GM18873 (cell line): Measurements from ENCODE around the gene TMEM61.
"Not testable (repeated sequence)": the region's sequence is repeated elsewhere in the genome, so short reads cannot be mapped to it uniquely, and the experiment has no call there.

Experiments
- ATAC-seq: cut with Tn5 transposase; IDR thresholded peaks from one replicate; pipeline ENCODE4 v1.9.1; 2021; ENCODE audit warnings: mild to moderate bottlenecking, moderate library complexity, moderate number of reproducible peaks; ENCODE audit not compliant: unreplicated experiment, low FRiP score

The TMEM61 gene

DNA sequence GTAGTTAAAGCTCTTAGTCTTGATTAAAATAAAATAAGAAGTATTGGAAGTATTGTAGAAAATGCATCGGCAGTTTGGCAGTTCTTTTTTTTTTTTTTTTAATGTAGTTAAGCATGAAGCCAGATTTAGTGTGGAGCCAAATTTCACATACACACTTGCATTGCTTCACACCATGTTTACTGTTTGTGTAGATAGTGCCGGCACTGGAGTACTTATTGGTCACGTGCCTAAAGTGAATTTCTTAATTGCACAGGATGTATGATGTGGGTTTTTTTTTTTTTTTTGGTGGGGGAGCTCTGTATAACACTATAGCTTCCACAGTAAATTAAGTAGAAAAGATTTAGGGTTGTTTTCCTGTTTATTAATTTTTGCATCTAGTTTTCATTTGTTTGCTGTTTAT is 21.2 kb upstream of the TMEM61 start:
- ATAC-seq = no peak

DNA sequence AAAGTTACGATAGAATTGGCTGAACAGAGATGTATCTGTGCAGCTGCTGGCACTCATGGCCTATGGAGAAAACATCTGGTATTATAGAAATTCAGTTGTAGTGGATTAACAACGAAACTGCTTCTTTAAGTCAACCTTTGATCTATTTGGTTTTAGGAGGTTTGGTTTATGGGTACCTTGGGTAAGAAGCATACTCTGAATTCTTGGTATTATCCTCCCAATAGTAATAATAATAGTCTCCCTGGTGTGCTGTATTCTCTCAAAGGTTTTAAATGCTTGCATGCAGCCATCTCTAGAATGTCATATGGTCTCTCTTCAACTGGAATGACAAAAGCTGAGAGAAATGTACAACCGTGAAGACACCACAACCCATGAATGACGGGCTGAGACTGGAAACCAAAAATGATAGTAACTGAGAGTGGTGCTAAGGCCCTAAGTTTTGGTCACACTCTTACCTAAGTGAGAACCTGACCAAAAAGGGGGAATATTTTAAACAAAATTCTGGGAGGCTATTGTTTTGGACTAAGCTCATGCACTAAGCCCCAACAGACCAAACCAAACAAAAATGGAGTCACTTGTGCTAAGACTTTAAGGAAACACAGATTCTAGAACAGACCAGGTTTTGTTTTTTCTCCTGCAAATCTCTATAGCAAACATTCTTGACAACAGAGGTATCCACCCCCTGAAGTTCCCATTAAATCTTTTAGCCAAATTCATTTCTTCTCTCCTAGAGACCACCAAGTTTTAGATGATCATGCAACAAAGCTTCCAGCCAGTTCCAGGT is 17.6 kb upstream of the TMEM61 start:
- ATAC-seq = no peak

DNA sequence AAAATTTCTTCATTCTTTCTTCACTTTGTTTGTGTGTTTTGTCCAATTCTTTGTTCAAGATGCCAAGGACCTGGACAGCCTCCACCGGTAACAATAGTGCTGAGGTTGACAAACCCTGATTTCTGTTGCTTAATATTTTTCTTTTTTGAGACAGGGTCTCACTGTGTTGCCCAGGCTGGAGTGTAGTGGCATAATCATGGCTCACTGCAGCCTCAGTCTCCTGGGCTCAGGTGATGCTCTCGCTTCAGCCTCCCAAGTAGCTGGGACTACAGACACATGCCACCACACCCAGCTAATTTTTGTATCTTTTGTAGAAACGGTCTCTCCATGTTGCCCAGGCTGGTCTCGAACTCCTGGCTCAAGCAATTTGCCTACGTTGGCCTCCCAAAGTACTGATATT is 16.6 kb upstream of the TMEM61 start:
- ATAC-seq = not testable (repeated sequence)

DNA sequence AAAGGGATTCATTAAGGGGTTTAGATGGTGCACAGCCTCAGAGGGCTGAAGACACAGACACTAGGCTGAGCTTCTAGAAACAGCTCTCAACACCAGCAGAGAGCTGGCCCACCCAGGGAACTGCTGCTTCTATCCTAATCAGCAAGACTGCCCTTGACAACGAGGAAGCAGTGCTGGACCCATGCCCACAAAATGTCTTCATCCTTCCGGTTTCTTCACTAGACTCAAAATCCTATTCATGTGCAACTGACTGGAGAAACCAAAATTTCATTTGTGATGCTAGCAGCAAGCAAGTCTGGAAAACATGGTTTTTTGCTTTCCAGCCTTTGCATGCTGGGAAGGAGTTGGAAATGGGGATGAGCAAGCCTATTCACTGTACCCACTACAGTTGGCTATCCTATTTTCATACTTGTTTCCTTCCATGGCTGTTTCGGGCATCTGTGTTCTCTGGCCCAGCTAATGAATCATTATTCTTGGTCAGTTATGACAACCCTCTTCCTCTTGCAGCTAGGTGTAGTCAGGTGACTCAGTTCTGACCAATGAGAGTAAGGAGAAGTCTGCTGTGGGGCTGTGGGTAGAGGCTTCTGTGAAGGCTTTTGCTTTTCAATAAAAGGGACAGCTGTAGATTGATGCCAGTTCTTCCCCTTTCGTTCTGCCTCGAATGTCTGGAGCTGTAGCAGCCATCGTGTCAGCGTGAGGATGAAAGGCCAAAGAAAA is 14.6 kb upstream of the TMEM61 start:
- no peak for ATAC-seq

DNA sequence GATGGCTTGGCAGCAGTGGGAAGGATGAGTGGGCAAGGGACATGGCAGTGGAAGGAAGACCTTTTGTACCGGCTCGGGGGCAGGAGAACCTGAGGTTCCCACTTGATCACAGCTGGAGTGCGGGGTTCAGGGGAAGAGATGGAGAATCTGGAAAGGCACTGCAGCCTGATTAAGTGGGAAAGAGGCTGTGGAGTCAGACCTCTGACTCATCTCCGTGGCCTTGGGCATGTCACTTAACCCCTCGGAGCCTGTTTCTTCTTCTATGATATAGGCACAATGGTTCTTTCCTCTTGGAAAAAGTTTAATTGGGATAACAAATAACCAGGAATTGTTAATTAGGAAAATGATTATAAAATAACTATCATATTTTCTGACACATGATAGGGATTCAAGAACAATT is 13.1 kb upstream of the TMEM61 start:
- ATAC-seq = no peak

DNA sequence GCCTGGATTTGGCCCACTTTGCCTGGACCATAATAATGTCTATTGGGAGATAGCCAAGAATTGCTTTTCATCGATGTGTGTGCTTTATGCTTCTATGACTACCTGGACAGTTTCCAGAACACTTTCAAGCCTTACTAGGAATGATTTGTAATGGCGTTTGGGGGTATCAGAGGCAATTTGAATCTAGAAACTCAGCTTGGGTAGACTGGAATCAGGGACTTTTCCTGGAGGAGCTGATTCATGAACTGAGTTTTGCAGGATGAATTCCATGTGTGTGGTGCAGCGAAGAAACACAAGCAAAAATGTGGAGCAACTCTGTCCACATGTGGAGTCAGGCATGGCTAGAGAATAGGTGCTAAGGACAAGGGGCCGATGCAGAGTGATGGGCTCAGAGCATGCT is 11.9 kb upstream of the TMEM61 start:
- ATAC-seq = no peak

DNA sequence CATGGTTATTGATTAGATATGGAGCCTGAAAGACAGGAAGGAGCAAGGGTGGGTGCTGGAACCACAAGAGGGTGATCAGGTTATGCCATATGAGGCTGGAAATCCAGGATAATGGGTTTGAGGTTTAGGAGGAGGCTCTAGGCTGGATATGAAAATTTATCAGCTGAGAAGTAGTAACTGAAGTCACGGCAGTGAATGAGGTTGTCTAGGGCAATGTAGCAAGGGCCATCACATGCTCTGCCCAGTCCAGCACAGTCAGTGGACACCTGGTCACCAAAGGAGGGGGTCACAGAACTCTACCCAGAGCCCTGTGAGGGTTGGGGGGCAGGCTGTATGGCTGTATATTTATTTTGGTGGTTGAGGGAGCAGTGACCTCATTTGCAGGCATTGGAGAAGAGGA is 10.5 kb upstream of the TMEM61 start:
- no peak for ATAC-seq

DNA sequence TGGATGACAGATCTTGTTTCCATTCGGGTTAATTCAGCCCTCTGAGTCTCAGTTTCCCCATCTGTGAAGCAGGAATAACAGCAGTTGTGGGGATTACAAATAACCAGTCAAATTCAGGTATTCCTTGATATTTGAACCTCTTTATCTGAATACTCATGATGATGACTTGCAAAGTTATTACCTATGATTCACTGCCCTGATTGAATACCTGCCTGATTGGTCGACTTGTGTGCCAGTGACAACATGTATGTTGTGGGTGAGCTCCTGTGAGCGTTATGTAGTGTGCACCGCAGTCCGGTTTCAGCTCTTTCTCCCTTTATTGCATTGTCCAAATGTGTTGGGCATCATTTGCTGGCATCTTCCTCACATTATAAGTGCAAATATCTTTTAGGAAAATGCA is 9.5 kb upstream of the TMEM61 start:
- ATAC-seq = no peak

DNA sequence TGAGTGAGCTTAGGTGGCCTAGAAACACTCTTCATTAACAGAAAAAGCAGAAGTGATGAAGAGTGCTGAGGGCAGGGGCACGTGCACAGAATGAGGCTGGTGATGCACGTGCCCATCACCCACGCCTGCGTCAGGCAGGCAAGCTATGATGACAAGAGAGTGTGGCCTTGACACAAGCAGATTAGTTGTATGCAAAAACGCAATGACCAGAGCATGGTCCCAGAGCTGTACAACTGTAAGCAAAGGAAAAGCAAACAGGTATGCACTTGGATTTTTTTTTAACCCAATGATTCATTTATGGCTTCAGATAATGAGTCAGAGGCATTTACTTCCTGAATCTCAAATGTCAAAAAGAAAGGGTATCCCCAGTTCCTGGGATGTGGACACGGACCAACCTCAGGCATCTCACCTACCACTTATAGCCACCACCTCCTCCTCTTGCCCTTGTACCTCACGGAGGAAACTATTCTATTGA is 9.1 kb upstream of the TMEM61 start:
- ATAC-seq = peak; percentile 70

DNA sequence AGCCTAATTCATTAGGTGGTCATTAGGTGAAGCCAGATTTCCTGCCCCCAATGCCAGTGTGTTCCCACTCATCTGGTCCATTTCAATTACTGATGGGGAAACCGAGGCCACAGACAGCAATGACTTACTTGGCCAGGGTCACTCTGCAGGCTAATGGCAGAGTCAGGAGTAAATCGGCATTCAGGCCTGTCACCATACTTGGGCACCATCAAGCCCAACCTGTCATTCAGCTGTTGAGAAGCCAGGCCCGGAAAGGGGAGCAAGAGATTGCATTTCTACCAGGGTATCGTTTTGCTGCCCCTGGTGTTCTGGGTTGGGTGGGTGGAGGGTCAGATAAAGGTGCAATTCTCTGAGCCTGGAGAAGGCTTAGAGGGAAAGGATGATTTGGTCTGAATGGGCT is 8.0 kb upstream of the TMEM61 start:
- no peak for ATAC-seq

DNA sequence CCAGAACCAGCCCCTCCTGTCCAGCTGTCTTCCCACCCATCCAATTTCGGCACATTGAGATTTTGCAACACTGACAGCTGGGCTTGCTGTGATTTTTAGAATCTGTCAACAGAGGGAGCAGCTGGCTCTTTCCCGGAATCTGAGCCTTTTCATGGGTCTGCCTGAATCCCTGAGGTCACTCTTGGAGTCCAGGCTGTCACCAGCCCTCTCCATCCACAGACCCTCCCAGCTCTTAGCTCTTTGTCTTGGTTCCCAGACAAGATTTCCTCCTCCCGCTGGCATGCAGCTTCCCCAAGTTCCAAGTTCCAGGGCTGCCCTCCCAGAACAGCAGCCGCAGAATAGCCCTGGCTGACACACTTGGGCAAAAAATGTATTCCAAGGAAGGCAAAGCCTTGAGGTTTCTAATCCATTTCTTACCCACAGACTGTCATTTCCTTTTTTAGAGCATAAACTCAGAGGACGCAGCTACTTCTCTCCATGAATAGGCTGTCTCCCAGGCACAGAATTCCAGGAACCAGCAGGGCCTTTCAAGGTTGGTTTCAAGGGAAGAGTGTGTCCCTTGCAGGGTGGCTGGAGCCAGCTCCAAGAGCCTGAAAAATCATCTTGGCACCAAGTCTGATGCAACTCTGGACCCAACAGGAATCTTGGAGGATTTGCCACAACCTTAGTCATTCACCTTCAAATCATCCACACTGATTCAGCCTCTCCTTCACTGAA is 7.1 kb upstream of the TMEM61 start:
- ATAC-seq = no peak

DNA sequence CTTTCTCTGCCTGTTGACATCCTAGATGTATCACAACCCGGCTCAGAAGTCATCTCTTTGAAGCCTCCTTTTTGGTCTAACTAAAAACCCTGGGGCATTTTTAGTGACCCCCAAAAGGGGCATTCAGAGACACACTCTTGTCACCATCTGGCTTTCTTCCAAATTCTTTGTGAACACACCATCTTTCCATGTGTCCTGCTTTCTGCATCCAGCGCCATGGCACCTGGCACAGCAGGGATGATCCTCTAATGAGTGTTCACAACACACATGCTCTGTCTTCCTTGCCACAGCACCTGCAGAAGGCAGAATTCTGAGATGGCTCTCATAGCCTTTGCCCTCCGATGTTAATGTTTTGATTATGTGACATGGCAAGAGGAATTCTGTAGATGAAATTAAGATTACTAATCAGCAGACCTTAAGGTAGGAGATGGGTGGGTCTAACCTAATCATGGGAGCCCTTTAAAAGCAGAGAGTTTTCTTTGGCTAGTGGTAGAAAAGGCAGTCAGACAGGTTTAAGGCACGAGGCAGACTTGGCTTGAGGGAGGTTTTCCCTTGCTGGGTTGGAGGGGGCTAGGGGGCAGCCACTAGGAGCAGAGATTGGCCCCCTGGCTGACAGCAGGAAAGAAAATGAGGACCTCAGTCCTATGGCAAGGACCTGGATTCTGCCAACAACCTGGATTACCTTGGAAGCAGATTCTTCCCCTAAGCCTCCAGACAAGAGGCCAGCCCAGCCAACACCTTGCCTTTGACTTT is 4.9 kb upstream of the TMEM61 start:
- no peak for ATAC-seq

DNA sequence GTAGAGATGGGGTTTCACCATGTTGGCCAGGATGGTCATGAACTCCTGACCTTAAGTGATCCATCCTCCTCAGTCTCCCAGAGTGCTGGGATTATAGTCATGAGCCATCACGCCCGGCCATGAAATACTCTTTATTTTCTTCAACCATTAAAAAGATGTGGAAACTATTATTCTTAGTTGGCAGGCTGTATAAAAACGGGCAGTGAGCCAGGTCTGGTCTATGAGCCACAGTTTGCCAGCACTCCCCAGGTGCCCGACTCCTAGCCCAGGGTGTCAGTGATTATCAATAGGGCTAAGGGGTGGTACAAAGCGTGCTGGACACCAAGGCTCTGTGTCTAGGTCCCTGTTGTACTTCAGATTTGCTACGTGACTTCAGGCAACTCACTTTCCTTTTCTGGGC is 3.7 kb upstream of the TMEM61 start:
- no peak for ATAC-seq

DNA sequence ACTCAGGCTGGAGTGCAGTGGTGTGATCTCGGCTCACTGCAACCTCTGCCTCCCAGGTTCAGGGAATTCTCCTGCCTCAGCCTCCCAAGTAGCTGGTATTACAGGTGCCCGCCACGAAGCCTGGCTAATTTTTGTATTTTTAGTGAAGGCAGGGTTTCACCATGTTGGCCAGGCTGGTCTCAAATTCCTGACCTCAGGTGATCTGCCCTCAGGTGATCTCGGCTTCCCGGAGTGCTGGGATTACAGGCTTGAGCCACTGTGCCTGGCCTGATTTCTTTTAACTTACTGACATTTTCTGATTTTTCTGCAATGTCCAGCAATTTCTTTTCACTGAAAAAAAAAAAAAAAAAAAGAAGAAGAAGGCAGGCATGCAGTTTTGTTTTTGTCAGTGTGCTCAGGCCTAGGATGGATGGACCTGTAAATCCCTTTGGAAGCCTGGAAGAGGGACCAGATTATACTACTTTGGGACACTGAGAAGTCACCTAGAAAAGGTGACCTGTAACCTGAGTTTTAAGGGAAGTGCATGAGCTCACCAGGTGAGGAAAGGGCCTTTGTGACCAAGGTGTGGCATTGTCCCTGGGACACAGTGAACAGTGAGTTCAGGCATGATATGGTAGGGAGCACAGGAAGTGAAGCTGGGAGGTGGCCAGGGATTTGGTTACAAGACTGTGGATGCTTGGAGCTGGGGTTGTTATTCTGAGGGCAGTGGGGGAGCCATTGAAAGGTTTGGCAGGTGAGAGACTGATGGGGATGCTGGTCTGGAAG is 2.7 kb upstream of the TMEM61 start:
- ATAC-seq = no peak

DNA sequence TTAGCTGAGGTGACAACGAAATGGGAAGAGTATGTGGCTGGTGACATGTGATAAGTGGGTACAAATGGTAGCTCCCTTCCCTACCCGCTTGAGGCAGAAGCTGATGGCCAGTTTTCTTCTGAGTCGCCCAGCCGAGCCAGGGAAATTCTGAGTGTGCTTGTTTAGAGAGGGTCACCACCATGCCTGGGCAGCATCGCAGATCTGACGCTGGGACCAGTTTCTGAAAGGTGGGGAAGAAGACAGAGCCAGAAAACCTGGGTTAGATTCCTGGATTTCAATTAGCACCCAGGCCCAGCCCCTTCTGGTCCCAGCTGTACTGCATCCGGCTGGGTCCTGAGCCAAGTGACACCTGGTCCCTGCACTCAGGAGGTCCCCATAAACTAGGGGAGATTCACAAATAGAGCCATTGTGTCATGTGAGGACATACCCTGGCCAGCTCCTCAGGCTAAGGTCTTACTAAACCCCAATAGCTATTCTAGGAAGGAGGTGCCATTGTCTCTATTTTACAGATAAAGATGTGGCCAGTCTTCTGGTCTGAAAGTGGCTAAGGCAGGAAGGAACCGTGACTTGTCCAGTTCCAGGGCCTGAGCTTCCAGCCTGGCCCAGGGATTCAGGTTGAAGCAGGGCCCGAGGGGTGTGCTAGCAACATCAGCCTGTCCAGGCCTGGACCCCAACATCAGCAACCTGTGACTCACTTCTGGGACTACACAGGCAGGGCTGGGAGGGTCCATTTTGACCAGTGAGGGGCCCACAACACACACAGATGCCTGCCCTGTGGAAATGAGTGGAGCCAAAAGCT is 1.7 kb upstream of the TMEM61 start:
- no peak for ATAC-seq

DNA sequence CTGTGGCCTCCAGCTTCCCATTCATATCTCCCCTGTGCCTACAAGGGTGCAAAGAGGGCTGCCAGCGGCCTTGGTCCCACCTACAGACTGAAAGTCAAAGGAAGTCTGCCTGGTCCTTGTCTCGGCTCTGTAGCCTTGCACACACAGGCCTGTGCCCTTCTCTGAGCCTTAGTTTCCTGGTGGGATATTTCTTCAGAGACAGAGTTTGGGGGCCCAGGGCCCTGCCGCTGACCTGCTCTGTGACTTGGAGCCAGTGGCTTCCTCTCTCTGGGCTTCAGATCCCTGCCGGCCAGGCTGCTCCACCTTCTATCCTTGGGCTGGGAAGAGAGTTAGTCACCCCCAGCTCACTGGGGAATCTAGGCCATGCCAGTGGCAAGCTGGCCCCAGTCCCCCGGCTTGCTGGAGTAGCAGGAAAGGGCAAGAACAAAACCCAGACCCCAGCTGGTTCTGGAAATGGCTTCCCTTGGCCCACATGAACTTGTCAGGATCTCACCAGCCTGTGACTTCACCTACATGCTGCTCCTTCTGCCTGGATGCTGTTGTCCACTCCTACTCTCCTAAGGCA is 1.0 kb upstream of the TMEM61 start:
- no peak for ATAC-seq

DNA sequence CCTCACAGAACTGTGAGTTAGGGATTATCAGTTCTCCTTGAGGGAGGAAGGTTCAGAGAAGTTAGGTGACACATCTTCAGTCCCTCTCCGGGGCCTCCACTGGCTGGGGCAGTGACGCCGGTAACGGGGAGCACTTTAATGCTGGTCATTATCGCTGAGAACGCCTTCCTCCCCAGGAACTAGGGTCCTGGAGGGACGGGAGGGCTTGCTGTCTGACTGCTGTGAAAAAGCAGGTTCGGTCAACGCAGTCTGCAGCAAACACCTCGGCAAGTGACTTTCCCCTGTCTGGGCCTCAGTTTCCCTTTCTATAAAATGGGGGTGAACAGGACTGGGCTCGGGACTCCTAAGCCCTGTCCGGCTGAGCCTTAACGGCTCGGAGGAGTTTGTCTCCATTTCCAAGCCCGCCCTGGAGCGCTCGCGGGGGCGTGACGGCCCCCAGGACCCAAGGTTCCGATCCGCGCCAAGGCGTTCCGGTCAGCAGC is 341 bp upstream of the TMEM61 start:
- ATAC-seq = no peak

DNA sequence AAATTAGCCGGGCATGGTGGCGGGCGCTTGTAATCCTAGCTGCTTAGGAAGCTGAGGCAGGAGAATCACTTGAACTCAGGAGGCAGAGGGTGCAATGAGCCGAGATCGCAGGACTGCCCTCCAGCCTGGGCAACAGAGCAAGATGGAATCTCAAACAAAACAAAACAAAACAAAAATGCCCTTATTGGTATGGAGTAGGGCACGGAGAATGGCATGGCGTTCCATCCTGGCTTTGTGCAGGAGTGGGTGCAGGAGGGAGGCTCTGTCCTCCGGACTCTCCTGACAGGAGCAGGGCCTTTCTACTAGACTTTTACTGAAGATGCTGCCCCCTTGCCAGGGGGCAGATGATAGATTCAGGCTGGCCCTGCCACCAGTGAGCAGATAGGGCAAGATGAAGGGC is 1.0 kb downstream of the TMEM61 start:
- ATAC-seq = no peak

DNA sequence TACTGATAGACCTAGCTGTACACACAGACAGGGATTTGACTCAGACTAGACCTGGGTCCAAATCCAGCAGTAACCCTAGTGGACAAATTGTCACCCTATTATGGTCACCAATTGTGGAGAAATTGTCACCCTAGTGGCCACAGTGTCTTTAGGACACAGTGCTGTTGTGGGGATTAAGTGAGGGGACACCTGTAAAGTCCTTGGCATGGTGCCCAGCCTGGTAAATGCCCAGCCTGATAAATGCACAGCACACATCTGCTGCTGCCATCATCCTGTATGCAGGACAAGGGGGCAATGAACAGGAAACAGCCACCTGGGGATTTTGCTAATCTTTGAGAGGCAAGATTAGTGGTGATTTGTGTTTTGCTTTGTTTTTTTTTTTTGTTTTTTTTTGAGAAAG is 2.3 kb downstream of the TMEM61 start:
- ATAC-seq = no peak
